Endothelial cell of umbilical vein (primary cell): Measurements from ENCODE around the gene LRRC7. TPM values are rescaled to one million over a fixed set of nuclear protein-coding genes. Genes with fewer than 3 reads are reported as not detected.
A peak's percentile ranks its signal among the peaks of the same experiment; 100 is the strongest.

Experiments used
- BruUV-seq: library from RNA; stranded (reverse); fragments of 400-500 nt; replicated peaks from 2 replicates; lab custom pipeline; 2021; lab: Mats Ljungman, UMichigan
- CTCF ChIA-PET: fragments of 300-600, 350-600 bp; sonication (Branson Sonifier 250); formaldehyde crosslinking; loops from one replicate; lab custom pipeline; 2021; ENCODE audit warnings: antibody characterized with exemption, inconsistent platforms; lab: Charles Lee
- POLR2A ChIA-PET: fragments of 300-600, 350-600 bp; sonication (Branson Sonifier 250); formaldehyde crosslinking; loops from one replicate; lab custom pipeline; 2021; ENCODE audit warnings: antibody characterized with exemption, inconsistent platforms; lab: Charles Lee
- DNase-seq: peaks from one replicate; pipeline ENCODE4 v3.0.0-alpha.2; 2011; ENCODE audit warnings: low read depth, low spot score
- FAIRE-seq: peaks from 2 replicates; lab custom pipeline; 2011; peaks lifted over from hg19 to GRCh38; lab: Jason Lieb, UNC
- H2AFZ ChIP-seq: 2 replicates; pipeline ENCODE4 v1.6.0; 2012; ENCODE audit warnings: low read depth, low read length, control low read depth, inconsistent platforms
- H3K27ac ChIP-seq: 2 replicates; pipeline ENCODE4 v1.5.1; 2011; ENCODE audit warnings: low read depth, mild to moderate bottlenecking, control low read depth, low read length, moderate library complexity; ENCODE audit not compliant: insufficient read depth
- H3K27me3 ChIP-seq, 2 experiments: 2 replicates each; pipeline versions ENCODE4 v1.6.0 to v1.6.1; 2011; ENCODE audit warnings: low read length in 2 of 2, mixed read lengths in 1 of 2; ENCODE audit not compliant: control insufficient read depth in 2 of 2, insufficient read depth in 2 of 2
- H3K36me3 ChIP-seq, 2 experiments: 2 replicates in 1 of 2; 3 replicates in 1 of 2; pipeline ENCODE4 v1.5.1; 2011; ENCODE audit warnings: low read length in 2 of 2, mild to moderate bottlenecking in 1 of 2, moderate library complexity in 1 of 2; ENCODE audit not compliant: control insufficient read depth in 2 of 2, insufficient read depth in 2 of 2; ENCODE audit errors: extremely low read depth in 1 of 2
- H3K4me1 ChIP-seq: 3 replicates; pipeline ENCODE4 v1.5.1; 2011; ENCODE audit warnings: mild to moderate bottlenecking, low read length; ENCODE audit not compliant: control insufficient read depth, insufficient read depth; ENCODE audit errors: extremely low read depth
- H3K4me2 ChIP-seq: 2 replicates; pipeline ENCODE4 v1.6.1; 2011; ENCODE audit warnings: low read length, control low read depth, mixed read lengths; ENCODE audit not compliant: insufficient read depth
- H3K4me3 ChIP-seq, 3 experiments: fragments of 200-600 bp in 1 of 3; sonication (generic), shearing (Covaris generic) in 1 of 3; replicated peaks in 1 of 3; 2 replicates each; pipeline ENCODE4 v1.5.1; 2011 to 2016; ENCODE audit warnings: control low read depth in 3 of 3, low read length in 3 of 3, mild to moderate bottlenecking in 2 of 3, inconsistent platforms in 1 of 3, low read depth in 1 of 3, moderate library complexity in 1 of 3; ENCODE audit not compliant: insufficient read depth in 1 of 3
- H3K79me2 ChIP-seq: 2 replicates; pipeline ENCODE4 v1.6.0; 2012; ENCODE audit warnings: low read length, inconsistent platforms; ENCODE audit not compliant: control insufficient read depth, insufficient read depth
- H3K9ac ChIP-seq: replicated peaks from 2 replicates; pipeline ENCODE3; 2011; ENCODE audit warnings: low read length, control low read depth; ENCODE audit not compliant: insufficient read depth; ENCODE audit errors: extremely low read depth
- H3K9me1 ChIP-seq: replicated peaks from 3 replicates; pipeline ENCODE4 v1.6.0; 2011; ENCODE audit warnings: mild to moderate bottlenecking, low read length; ENCODE audit not compliant: control insufficient read depth, insufficient read depth; ENCODE audit errors: extremely low read depth
- H3K9me3 ChIP-seq: replicated peaks from 2 replicates; pipeline ENCODE4 v1.5.1; 2012; ENCODE audit warnings: low read length, inconsistent platforms; ENCODE audit not compliant: control insufficient read depth, insufficient read depth
- H4K20me1 ChIP-seq: replicated peaks from 2 replicates; pipeline ENCODE3; 2011; ENCODE audit warnings: mild to moderate bottlenecking, low read length; ENCODE audit not compliant: control insufficient read depth, insufficient read depth; ENCODE audit errors: extremely low read depth
- CTCF ChIP-seq, 2 donors: IDR thresholded peaks; 1 replicate in 1 of 2; 2 replicates in 1 of 2; pipeline ENCODE4 v1.5.1; 2011; ENCODE audit warnings: low read length in 2 of 2, mild to moderate bottlenecking in 2 of 2, moderate library complexity in 2 of 2, control low read depth in 1 of 2, inconsistent platforms in 1 of 2, low read depth in 1 of 2; ENCODE audit not compliant: insufficient read depth in 1 of 2; ENCODE audit errors: extremely low read depth in 1 of 2
- EZH2 ChIP-seq: IDR thresholded peaks from 2 replicates; pipeline ENCODE4 v1.6.1; 2012; ENCODE audit warnings: borderline replicate concordance, low read depth, mild to moderate bottlenecking, moderate library complexity, low read length, inconsistent platforms; ENCODE audit not compliant: severe bottlenecking
- FOS ChIP-seq: IDR thresholded peaks from 2 replicates; pipeline ENCODE4 v1.6.1; 2011; ENCODE audit warnings: mild to moderate bottlenecking, low read length, moderate library complexity, borderline replicate concordance; ENCODE audit not compliant: insufficient read depth
- JUN ChIP-seq: IDR thresholded peaks from 2 replicates; pipeline ENCODE4 v1.6.1; 2011; ENCODE audit warnings: borderline replicate concordance, low read depth; ENCODE audit not compliant: insufficient read length, insufficient read depth
- POLR2A ChIP-seq: IDR thresholded peaks from 2 replicates; pipeline ENCODE4 v1.6.1; 2012; ENCODE audit warnings: low read depth, mild to moderate bottlenecking, control low read depth, low read length
- POLR2AphosphoS5 ChIP-seq: IDR thresholded peaks from 2 replicates; pipeline ENCODE4 v1.6.1; 2012; ENCODE audit warnings: low read depth, mild to moderate bottlenecking, control low read depth, low read length, moderate library complexity; ENCODE audit not compliant: insufficient read depth
- dilution Hi-C: fragments of 300-500 bp; cut with MboI; formaldehyde crosslinking; loops from one replicate; pipeline ENCODE4 v1.15.0; 2019; ENCODE audit warnings: low sequenced_read_pairs; ENCODE audit not compliant: extremely low pct_ligation_motif_present
- intact Hi-C: fragments of 100-400 bp; cut with micrococcal nuclease; formaldehyde crosslinking; loops from one replicate; pipeline ENCODE4 v1.10.0; 2022
- polyA plus RNA-seq, 4 experiments: library from polyadenylated mRNA; depleted of rRNA in 3 of 4; stranded (reverse) in 3 of 4; unstranded in 1 of 4; fragments of >200 nt; gene quantifications; 2 replicates each; pipeline versions ENCODE4 v1.2.1 to v1.2.3, GENCODE V29; 2011 to 2012; ENCODE audit warnings: missing spikeins in 1 of 4
- total RNA-seq: library from RNA; stranded (reverse); gene quantifications from 2 replicates; pipeline ENCODE4 v1.2.3, GENCODE V29; 2021

LRRC7 gene
- total and polyA plus RNA-seq, 2 donors (not counting 3 experiments of a cell fraction or from before 2014, with no cell fraction given) = 0.11 to 0.58 TPM

- peak overlapping the region; percentile 87 for H2AFZ ChIP-seq
- no peak overlapping the region for H3K4me3 ChIP-seq
- ChIA-PET POLR2A (no interaction called here), CTCF (no interaction called here)
- intact Hi-C loops (no loop called here), dilution Hi-C loops (no loop called here)
- H3K9me3 ChIP-seq = no peaks in the 10 kb centered on the region
- no peaks in the 10 kb centered on the region for H3K9me1 ChIP-seq
- BruUV-seq = no TSS peak
- H3K4me2 ChIP-seq = peak overlapping the region; percentile 21
- DNase-seq (peak; percentile 10), FAIRE-seq (peak; percentile 24)
- H3K9ac ChIP-seq = no peak overlapping the region
- H3K27ac ChIP-seq = no peak overlapping the region
- H3K79me2 ChIP-seq = no peaks in the 10 kb centered on the region
- TF ChIP-seq JUN (no peak), POLR2AphosphoS5 (no peak), EZH2 (no peak), FOS (peak; percentile 17), POLR2A (no peak)
- no peaks in the 10 kb centered on the region for H3K27me3 ChIP-seq
- H3K36me3 ChIP-seq = no peaks in the 10 kb centered on the region
- H3K4me1 ChIP-seq = peaks cover 21% of the 10 kb centered on the region
- H4K20me1 ChIP-seq = no peaks in the 10 kb centered on the region
Measured at GRCh38 chr1:69611316-69611715, 43.6 kb downstream of the LRRC7 start.

DNA sequence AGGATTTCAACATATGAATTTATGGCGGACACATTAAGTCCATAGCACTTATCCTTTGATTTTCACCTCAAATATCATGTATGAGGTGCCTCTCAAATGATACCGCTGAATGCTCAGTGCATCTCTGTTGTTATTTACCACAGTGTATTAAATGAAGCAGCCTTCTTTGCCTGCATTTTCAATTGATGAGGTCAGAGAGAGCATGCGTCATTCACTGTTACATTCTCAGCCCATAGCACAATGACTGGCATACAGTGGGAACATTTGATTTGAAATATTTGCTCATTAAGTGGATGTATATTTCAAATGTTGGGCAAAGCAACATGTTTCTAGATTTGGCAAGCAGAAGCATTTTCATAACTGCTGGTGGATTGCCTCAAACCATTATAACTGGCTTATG is 45.7 kb downstream of the LRRC7 start:
- H4K20me1 ChIP-seq = no peaks in the 10 kb centered on the region
- H2AFZ ChIP-seq = no peak overlapping the region
- H3K4me2 ChIP-seq = no peak overlapping the region
- intact Hi-C loops = no loop called here
- H3K9ac ChIP-seq = no peak overlapping the region
- dilution Hi-C loops = no loop called here
- TF ChIP-seq CTCF (IDR thresholded peaks at IDR 0.05; ENCODE audit: extremely low read depth in 1 of 2, insufficient read depth in 1 of 2, low read depth in 1 of 2, low read length in 2 of 2) (no peak), FOS (no peak)
- H3K27me3 ChIP-seq = no peaks in the 10 kb centered on the region
- no peak overlapping the region for H3K27ac ChIP-seq
- ChIA-PET POLR2A (no interaction called here), CTCF (no interaction called here)
- FAIRE-seq (no peak), DNase-seq (no peak)
- no peaks in the 10 kb centered on the region for H3K9me1 ChIP-seq
- no peaks in the 10 kb centered on the region for H3K79me2 ChIP-seq
- H3K36me3 ChIP-seq = no peaks in the 10 kb centered on the region
- no peak overlapping the region for H3K4me3 ChIP-seq
- H3K9me3 ChIP-seq = no peaks in the 10 kb centered on the region
- BruUV-seq = no TSS peak
- peaks cover 21% of the 10 kb centered on the region for H3K4me1 ChIP-seq
